Immature natural killer cell (primary cell): ENCODE measurements around the gene HOXB1. TPM values are rescaled to one million over a fixed set of nuclear protein-coding genes. Genes with fewer than 3 reads are reported as not detected.
"Not testable (repeated sequence)": the region's sequence is repeated elsewhere in the genome, so short reads cannot be mapped to it uniquely, and the experiment has no call there.

ENCODE experiments used
- DNase-seq, 3 donors: peaks; one replicate each; pipeline ENCODE4 v3.0.0; 2022; ENCODE audit warnings: mixed read lengths in 1 of 3
- H3K27ac Mint-ChIP-seq, 6 donors: one replicate each; pipeline ENCODE4 v1.8.0; 2020; ENCODE audit warnings: mixed read lengths in 6 of 6, mild to moderate bottlenecking in 5 of 6, inconsistent platforms in 4 of 6, moderate library complexity in 3 of 6
- H3K27me3 Mint-ChIP-seq, 3 donors: one replicate each; pipeline ENCODE4 v1.8.0; 2020 to 2021; ENCODE audit warnings: low read depth in 3 of 3, mild to moderate bottlenecking in 3 of 3, mixed read lengths in 3 of 3, moderate library complexity in 3 of 3, inconsistent platforms in 1 of 3
- H3K36me3 Mint-ChIP-seq, 3 donors: one replicate each; pipeline ENCODE4 v1.8.0; 2020; ENCODE audit warnings: mixed read lengths in 3 of 3, inconsistent platforms in 2 of 3, mild to moderate bottlenecking in 2 of 3
- H3K4me1 Mint-ChIP-seq, 2 donors: one replicate each; pipeline ENCODE4 v1.8.0; 2020; ENCODE audit warnings: inconsistent platforms in 2 of 2, mild to moderate bottlenecking in 2 of 2, mixed read lengths in 2 of 2, moderate library complexity in 1 of 2
- H3K4me3 Mint-ChIP-seq, 5 donors: one replicate each; pipeline ENCODE4 v1.8.0; 2020; ENCODE audit warnings: mild to moderate bottlenecking in 5 of 5, mixed read lengths in 5 of 5, inconsistent platforms in 3 of 5, moderate library complexity in 3 of 5
- H3K9me3 Mint-ChIP-seq, 6 donors: one replicate each; pipeline ENCODE4 v1.8.0; 2020; ENCODE audit warnings: mild to moderate bottlenecking in 6 of 6, mixed read lengths in 6 of 6, inconsistent platforms in 4 of 6, moderate library complexity in 3 of 6
- polyA plus RNA-seq, 3 donors: library from polyadenylated mRNA; unstranded; fragments of 300-500 nt; fragmentation: Illumina TruSeq; gene quantifications; one replicate each; pipeline ENCODE4 v1.2.3, GENCODE V29; 2021

HOXB1 gene
- polyA plus RNA-seq, 3 donors from 2014 or later = not detected

DNA sequence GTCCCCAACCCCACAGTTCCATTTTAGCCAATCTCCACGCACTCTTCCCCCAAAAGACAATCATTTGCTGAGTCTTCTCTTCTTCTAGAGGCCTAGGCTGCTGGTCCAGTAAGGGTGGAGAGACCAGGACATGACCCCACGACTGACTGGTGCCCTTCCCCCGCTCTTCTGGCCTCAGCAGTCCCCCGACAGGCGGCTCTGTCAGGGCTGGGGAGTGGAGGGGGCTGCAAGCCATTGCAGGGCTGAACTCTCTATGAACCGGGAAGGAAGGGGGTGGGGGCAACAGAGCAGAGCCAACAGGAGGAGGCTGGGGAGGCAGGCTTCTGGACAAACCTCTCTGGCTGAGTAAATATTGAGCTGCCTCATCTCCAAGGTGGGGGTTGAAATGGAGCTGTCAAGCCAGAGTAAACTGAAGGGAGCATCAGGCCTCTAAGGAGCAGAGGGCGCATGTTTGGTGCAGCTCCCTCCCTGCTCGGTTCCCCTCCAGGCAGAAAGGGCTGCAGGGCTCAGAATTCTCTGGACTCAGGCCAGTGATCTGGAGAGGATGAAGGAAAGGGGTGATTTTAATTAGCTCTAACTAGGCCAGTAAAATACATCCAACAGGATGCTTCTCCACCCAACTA lies 8.7 kb downstream of the HOXB1 start:
- no peak for DNase-seq
- H3K4me1 Mint-ChIP-seq = peaks cover 0 to 12% of the 10 kb centered on the region in 2 donors
- H3K9me3 Mint-ChIP-seq = no peaks in the 10 kb centered on the region
- peaks cover 0 to 8% (median 3%) of the 10 kb centered on the region in 3 donors for H3K36me3 Mint-ChIP-seq
- no peak overlapping the region for H3K4me3 Mint-ChIP-seq
- no peak overlapping the region for H3K27ac Mint-ChIP-seq
- peaks cover 5 to 30% (median 10%) of the 10 kb centered on the region in 3 donors for H3K27me3 Mint-ChIP-seq

DNA sequence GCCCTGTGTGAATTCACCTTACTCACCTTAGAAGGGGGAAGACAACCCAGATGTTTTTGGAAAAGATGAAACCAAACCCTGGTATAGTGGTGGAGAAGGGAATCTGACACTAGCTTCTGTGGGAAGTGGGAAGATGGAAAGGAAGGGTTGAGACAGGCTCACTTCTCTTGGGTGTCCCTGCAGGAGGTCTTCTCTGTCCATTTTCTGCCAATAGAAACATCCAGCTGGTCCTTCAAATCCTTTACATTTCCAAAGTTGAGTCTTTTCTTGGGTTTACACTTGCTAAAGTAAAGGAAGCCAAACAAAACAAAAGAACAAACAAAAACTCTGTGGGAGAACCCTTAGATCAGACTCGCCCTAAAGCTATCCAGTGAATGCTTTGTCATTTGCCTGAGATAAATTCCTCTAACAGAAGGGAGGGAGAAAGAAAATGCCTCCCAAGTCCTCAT lies 10.2 kb downstream of the HOXB1 start:
- H3K4me3 Mint-ChIP-seq = no peak overlapping the region
- no peaks in the 10 kb centered on the region for H3K36me3 Mint-ChIP-seq
- no peaks in the 10 kb centered on the region for H3K4me1 Mint-ChIP-seq
- no peak overlapping the region for H3K27ac Mint-ChIP-seq
- no peak for DNase-seq
- peaks cover 3 to 21% (median 13%) of the 10 kb centered on the region in 3 donors for H3K27me3 Mint-ChIP-seq
- no peaks in the 10 kb centered on the region for H3K9me3 Mint-ChIP-seq

DNA sequence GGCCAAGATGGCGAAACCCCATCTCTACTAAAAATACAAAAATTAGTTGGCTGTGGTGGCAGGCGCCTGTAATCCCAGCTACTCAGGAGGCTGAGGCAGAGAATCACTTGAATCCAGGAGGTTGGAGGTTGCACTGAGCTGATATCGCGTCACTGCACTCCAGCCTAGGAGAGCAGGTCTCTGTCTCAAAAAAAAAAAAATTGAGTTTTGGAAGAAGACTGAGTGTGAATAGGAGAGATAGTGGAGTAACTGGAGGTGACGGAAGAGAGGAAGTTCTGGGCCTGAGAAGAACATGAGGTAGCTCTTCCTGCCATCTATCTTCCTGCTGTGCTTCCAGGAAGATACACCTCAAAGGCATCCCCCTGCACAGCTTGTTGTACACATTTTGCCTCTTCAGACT lies 11.4 kb downstream of the HOXB1 start:
- no peaks in the 10 kb centered on the region for H3K4me1 Mint-ChIP-seq
- DNase-seq = no peak
- peaks cover 3 to 23% (median 8%) of the 10 kb centered on the region in 3 donors for H3K27me3 Mint-ChIP-seq
- no peaks in the 10 kb centered on the region for H3K9me3 Mint-ChIP-seq
- H3K27ac Mint-ChIP-seq = peak overlapping the region in 1 of 6 donors; percentile 30
- no peak overlapping the region for H3K4me3 Mint-ChIP-seq
- H3K36me3 Mint-ChIP-seq = no peaks in the 10 kb centered on the region

GRCh38 chr17:48517478-48517877 lies 13.3 kb downstream of the HOXB1 start:
- H3K36me3 Mint-ChIP-seq = no peaks in the 10 kb centered on the region
- peaks cover 0 to 5% of the 10 kb centered on the region in 2 donors for H3K4me1 Mint-ChIP-seq
- no peak for DNase-seq
- peaks cover 6 to 15% (median 7%) of the 10 kb centered on the region in 3 donors for H3K27me3 Mint-ChIP-seq
- no peak overlapping the region for H3K4me3 Mint-ChIP-seq
- H3K9me3 Mint-ChIP-seq = no peaks in the 10 kb centered on the region
- no peak overlapping the region for H3K27ac Mint-ChIP-seq

- Mint-ChIP-seq H3K4me1 (peaks cover 0 to 5% of the 10 kb centered on the region in 2 donors), H3K36me3 (no peaks in the 10 kb centered on the region), H3K27me3 (peaks cover 6 to 13% (median 7%) of the 10 kb centered on the region in 3 donors), H3K27ac (no peak overlapping the region), H3K9me3 (no peaks in the 10 kb centered on the region), H3K4me3 (no peak overlapping the region)
- DNase-seq = no peak
Observed at GRCh38 chr17:48515925-48516900, 14.6 kb downstream of the HOXB1 start.

DNA sequence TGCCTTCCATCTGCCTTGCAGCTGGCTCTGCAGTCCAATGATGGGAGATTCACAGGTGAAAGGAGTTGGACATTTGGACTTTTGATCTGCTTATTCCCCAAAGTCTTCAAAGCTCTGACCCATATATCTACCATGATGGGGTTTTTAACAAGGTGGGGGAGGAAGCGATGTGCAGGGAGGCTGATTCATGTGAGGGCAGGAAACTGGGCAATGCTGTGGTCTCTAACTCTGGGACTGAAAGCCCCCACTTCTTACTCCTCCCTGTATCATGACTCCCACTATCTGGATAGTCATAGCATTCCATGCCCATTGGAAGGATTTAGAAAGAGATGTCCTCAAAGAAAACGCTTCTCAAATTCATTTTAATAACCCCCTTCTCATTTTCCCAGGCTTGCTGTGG lies 16.3 kb downstream of the HOXB1 start:
- Mint-ChIP-seq H3K4me3 (no peak overlapping the region), H3K27me3 (peaks cover 6 to 14% (median 7%) of the 10 kb centered on the region in 3 donors), H3K9me3 (no peaks in the 10 kb centered on the region), H3K36me3 (no peaks in the 10 kb centered on the region), H3K27ac (no peak overlapping the region), H3K4me1 (peaks cover 0 to 8% of the 10 kb centered on the region in 2 donors)
- no peak for DNase-seq

GRCh38 chr17:48513666-48514455 lies 16.9 kb downstream of the HOXB1 start:
- no peak for DNase-seq
- Mint-ChIP-seq H3K36me3 (no peaks in the 10 kb centered on the region), H3K27ac (no peak overlapping the region), H3K4me3 (peak overlapping the region in 1 of 5 donors; percentile 83), H3K27me3 (peaks cover 2 to 13% (median 7%) of the 10 kb centered on the region in 3 donors), H3K4me1 (peaks cover 0 to 8% of the 10 kb centered on the region in 2 donors), H3K9me3 (no peaks in the 10 kb centered on the region)

DNA sequence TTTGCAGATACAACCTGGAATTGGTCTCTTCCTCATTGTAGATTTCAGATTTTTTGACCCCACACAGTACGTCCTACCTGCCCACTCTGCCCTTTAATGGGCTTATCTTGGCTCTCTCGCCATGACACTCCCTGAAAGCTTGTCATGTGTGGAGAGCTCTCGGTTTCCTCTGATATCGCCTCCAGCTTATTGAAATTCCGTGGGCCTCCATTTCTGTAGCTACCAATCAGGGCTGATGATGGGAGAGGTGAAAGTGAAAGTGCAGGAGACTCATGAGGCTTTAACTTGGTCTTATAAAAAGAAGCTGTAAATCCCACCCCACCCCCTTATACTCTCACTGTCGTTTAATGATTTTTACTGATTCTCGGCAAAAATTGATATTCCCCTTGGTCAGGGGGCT lies 17.7 kb downstream of the HOXB1 start:
- DNase-seq = peak in 1 of 3 donors; percentile 19
- H3K9me3 Mint-ChIP-seq = no peaks in the 10 kb centered on the region

GRCh38 chr17:48510761-48511604 lies 19.8 kb downstream of the HOXB1 start:
- H3K27ac Mint-ChIP-seq = peak overlapping the region in 3 of 6 donors; percentile 35 to 60 (median 52)
- H3K27me3 Mint-ChIP-seq = peaks cover 4 to 13% (median 5%) of the 10 kb centered on the region in 3 donors
- H3K4me3 Mint-ChIP-seq = no peak overlapping the region
- DNase-seq = peak in 1 of 3 donors; percentile 45
- H3K4me1 Mint-ChIP-seq = peaks cover 4 to 12% of the 10 kb centered on the region in 2 donors
- no peaks in the 10 kb centered on the region for H3K9me3 Mint-ChIP-seq
- H3K36me3 Mint-ChIP-seq = no peaks in the 10 kb centered on the region

More for the DNA sequence above, 17.7 kb downstream of the HOXB1 start:
- H3K4me3 Mint-ChIP-seq = peak overlapping the region in 3 of 5 donors; percentile 35 to 83 (median 70)
- H3K27me3 Mint-ChIP-seq = peaks cover 4 to 13% (median 7%) of the 10 kb centered on the region in 3 donors
- H3K4me1 Mint-ChIP-seq = peaks cover 0 to 8% of the 10 kb centered on the region in 2 donors
- H3K27ac Mint-ChIP-seq = peak overlapping the region in 3 of 6 donors; percentile 43 to 79 (median 77)
- no peaks in the 10 kb centered on the region for H3K36me3 Mint-ChIP-seq

DNA sequence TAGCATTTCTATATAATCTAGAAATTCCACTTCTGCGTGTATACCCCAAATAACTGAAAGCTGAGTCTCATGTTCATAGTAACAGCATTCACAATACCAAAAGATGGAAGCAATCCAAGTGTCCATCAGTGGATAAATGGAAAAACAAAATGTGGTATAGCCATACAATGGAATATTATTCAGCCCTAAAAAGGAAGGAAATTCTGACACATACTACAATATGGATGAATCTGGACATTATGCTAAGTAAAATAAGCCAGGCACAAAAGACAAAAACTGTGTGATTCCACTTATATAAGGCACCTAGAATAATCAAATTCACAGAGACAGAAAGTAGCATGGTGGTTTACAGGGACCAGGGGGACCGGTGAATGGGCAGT lies 20.4 kb downstream of the HOXB1 start:
- Mint-ChIP-seq H3K9me3 (no peaks in the 10 kb centered on the region), H3K4me1 (peaks cover 11 to 18% of the 10 kb centered on the region in 2 donors), H3K36me3 (no peaks in the 10 kb centered on the region), H3K27me3 (peaks cover 2 to 11% (median 4%) of the 10 kb centered on the region in 3 donors), H3K27ac (peak overlapping the region in 1 of 6 donors; percentile 52), H3K4me3 (no peak overlapping the region)
- DNase-seq = no peak

DNA sequence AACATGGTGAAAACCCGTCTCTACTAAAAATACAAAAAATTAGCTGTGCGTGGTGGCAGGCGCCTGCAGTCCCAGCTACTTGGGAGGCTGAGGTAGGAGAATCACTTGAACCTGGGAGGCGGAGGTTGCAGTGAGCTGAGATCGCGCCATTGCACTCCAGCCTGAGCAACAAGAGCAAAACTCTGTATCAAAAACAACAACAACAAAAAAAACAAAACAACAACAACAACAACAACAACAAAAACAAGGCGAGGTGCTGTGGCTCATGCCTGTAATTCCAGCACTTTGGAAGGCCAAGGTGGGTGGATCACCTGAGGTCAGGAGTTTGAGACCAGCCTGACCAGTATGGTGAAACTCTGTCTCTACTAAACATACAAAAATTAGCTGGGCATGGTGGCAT lies 21.1 kb downstream of the HOXB1 start:
- H3K27ac Mint-ChIP-seq, H3K4me3 Mint-ChIP-seq, H3K9me3 Mint-ChIP-seq, H3K27me3 Mint-ChIP-seq, DNase-seq, H3K36me3 Mint-ChIP-seq: not testable (repeated sequence)
- H3K4me1 Mint-ChIP-seq = peaks cover 16 to 23% of the 10 kb centered on the region in 2 donors

- H3K4me3 Mint-ChIP-seq = no peak overlapping the region
- no peak for DNase-seq
- H3K36me3 Mint-ChIP-seq = no peaks in the 10 kb centered on the region
- H3K27ac Mint-ChIP-seq = peak overlapping the region; percentile 14 to 92 (median 85)
- peaks cover 16 to 18% of the 10 kb centered on the region in 2 donors for H3K4me1 Mint-ChIP-seq
- peaks cover 0 to 7% (median 3%) of the 10 kb centered on the region in 3 donors for H3K27me3 Mint-ChIP-seq
- no peaks in the 10 kb centered on the region for H3K9me3 Mint-ChIP-seq
Observed at GRCh38 chr17:48506246-48506645, 24.6 kb downstream of the HOXB1 start.
